ENCODE data around the gene HNRNPA1.
"Not testable (repeated sequence)": the region's sequence is repeated elsewhere in the genome, so short reads cannot be mapped to it uniquely, and the experiment has no call there.

The HNRNPA1 gene

DNA sequence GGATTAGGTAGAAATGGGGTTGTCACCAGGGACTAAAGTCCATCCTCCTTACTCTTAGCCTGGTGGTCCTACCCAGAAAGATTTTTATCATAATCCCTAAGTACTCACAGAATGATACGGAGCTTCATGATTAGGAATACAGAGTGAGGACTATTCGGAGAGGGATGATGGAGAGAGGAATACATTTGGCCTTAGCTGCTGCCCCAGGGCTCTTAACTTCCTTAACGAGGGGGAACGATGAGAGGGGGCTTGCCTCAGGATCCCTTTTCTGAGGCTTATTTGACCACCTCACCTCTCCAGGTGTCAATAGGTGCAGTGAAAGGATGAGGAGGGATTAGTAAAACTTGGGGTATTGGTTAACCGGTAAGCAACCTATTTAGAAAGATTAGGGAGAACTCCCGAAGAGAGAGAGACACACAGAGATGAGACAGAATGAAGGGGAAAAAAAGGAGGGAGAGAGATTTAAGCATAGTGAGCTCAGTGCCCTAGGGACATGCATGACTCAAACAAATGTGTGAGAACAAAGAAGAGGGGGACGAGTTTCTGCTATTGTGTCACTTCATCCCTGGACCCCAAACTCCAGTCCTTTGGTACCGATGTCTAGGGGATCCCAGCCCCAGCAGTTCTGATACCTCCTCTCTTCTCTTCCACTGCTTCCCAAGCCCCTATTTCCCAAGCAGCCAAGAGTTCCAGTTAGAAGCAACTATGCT lies 19.1 kb downstream of the HNRNPA1 start:
- DNase-seq (ENCODE audit: low spot score): no peak

DNA sequence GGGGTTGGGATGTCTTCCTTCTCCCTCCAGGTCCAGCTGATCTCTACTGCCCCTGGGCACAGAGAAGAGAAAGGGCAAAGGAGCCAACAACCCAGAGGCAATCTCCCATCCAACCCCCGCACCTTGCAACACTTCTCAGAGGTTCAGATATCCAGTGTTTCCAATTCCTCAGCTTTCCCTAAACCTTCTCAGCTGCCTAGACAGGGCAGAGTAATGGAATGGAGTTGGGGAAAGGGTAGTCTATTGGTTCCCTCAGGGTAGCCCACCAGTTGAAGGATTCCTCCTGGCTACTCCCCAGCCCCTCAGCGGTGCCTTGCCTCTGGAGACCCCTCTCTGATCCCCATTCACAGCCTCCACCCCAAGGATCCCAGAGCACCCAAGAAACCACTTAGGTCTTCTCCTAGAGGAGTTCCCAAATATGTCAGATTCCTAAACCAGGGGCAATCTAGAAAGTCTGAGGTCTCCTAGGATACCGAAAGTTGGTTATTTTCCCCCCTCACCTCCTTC lies 19.8 kb downstream of the HNRNPA1 start:
- DNase-seq (ENCODE audit: low spot score): no peak

DNA sequence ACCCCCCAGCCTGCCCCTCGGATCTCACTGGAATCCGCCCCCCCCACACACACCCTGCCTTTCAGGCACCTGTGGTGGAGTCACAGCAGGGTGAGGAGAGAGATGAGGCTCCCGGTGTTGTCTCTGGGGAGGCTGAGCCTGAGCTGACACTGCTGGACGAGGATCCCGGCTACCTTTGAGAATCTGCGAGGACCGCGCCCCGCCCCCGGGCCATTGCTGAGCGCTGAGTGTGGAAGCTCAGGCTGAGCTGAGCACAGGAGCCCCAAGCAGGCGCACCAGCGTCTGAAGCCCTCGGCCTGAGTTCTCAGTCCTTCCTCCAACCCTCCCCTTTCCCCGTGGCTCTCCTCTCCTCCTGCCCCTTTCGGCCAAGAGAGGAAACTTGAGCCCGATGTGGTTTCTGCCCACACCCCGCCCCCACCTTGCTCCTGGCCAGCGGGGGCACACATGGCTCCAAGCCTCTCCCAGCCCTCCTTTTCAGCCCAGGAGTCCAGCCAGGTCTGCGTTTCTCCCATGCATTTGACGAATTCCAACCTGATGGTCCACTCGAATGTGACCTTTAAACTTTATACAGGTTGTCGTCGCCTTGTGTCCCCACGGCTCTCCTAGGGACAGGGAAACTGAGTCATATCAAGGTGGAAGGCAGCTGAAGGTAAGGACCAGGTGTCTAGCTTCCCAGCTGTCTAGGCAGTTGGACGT lies 20.4 kb downstream of the HNRNPA1 start, which contains the start of gene NFE2:
NFE2 (minus strand) TSS at position 284 of the 696 bp plus-strand sequence. CDS start 5,767 bp downstream, outside the sequence.
- no peak for DNase-seq (ENCODE audit: low spot score)

DNA sequence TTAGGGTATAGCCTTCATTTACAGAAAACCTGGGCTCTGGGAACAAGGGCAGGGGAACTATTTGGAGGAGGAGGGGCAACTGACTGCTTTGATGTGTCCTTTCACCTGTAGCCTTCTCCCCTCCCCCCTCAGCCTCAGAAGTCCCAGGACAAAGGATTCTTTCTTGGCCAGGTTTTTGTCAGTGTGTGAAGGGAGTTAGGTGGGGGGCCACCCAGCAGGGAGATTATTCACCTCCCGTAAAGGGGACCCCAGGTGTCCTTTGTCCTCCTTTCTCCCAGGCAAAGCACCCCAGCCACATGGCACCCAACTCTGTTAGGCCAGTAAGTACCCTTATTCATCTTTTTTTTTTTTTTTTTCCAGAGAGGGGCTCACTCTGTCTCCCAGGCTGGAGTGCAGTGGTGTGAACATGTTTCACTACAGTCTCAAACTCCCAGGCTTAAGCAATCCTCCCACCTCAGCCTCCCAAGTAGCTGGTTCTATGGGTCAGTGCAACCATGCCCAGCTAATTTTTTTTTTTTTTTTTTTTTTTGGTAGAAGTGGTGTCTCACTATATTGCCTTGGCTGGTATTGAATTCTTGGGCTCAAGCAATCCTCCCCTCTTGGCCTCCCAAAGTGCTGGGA lies 21.0 kb downstream of the HNRNPA1 start:
- DNase-seq (ENCODE audit: low spot score): no peak

DNA sequence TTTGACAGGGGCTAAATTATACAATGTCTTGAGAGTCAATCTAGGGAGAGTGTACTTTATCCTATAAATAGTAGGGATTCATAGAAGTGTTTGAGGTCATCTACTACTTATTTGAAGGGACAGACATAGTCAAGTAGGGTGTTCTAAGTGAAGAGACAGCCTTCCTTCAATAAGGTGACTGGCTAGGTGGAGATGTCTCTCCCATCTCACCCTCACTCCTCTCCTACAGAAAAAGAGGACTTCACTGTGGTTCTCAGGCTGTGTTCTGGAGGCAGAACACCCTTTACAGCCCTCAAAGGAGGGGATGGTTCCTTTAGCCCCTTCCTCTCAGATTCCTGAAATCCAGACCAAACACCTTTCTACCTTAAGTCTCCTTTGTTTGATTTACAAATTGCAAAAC lies 23.1 kb downstream of the HNRNPA1 start:
- DNase-seq (ENCODE audit: low spot score): no peak

DNA sequence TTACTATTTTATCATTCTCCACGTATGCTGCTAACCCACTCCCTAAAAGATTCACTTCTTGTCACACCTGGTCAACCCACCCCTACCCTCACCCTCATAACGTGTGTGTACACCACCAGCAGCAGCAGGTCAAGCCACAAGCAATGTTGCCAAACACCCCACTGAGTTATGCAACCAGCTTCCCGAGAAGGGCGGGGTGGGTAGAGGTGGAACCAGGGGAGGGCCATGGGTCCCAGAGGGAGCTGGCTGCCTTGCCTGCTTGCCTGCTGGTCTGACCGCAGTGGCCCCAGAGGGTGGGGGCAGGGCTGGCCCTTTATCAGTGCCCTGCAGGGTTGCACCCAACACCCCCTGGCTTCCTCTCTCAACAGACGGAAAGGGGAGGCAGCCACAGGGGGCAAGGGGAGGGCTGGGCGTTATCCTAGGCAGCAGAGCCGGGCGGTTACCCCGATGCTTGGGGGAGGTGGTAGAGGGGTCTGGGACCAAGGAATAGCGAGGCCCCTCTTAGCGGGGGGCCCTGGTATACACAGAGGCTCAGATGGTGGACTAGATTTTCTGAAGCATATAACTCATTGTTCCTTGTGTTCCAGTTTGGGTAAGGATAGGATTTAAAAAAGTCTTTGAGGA lies 23.8 kb downstream of the HNRNPA1 start:
- DNase-seq (ENCODE audit: low spot score): no peak

DNA sequence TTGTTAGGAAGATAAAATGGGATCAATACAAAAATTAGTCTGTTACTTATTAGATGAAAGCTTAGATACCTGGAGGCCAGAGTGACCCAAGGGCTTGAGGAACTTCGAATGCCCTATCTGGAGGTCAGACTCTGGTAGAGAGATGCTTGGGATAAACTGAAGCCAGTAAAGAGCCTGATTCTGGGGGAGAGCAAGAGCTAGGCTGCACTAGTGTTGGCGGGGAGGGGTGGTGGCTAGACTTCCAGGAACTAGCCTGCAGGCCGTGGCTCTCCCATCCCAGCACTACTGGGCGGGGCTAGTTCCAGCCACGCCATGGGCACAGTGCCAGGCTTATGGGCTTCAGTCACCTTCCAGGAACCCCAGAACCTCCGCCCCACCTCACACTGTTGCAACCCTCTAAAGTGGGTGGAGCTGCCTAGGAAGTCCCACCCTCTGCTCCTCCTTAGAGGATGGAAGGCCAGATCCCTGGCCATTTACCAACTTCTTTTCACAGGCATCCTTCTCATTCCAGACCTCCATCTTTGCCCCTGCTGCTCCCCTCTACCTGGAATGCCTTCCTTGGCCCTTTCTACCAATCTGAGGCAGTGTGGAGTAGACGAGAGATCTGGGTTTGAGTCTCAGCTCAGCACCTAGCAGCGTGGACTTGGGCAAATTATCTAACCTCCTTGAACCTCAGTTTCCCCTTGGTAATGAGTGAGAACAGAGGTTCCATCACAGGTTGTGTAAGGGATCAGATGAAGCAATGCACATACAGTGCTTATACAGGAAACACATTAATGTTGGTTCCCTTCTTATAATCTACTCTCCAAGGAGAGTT lies 26.6 kb downstream of the HNRNPA1 start:
- no peak for DNase-seq (ENCODE audit: low spot score)

DNA sequence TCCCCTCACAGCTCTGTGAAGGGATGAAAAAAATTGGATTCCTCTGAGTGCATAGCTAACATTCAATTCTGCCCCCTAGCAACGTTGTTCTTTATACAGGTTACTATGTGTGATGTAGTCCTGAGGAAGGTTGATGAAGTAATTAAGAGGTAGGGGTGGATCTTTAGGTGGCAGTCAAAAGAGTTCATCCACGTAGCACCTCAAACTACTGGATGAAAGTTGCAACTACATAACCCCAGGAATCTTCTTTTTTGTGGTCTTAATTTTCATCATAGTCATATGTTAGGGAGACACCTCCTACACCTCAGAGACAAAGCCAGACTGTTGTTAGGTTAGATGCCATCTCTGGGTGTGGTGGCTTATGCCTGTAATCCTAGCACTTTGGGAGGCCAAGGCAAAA lies 30.5 kb downstream of the HNRNPA1 start:
- DNase-seq (ENCODE audit: low spot score): no peak

DNA sequence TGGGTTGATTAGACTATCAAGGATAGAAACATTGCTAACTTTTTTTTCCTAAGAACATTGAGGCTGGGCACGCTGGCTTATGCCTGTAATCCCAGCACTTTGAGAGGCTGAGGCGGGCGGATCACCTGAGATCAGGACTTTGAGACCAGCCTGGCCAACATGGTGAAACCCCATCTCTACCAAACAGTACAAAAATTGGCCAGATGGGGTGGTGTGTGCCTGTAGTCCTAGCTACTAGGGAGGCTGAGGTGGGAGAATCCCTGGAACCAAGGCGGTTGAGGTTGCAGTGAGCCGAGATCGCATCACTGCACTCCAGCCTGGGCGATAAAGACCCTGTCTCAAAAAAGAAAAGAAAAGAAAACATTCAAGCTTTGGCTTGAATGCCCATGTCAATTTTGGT lies 31.8 kb downstream of the HNRNPA1 start:
- not testable (repeated sequence) for DNase-seq (ENCODE audit: low spot score)

DNA sequence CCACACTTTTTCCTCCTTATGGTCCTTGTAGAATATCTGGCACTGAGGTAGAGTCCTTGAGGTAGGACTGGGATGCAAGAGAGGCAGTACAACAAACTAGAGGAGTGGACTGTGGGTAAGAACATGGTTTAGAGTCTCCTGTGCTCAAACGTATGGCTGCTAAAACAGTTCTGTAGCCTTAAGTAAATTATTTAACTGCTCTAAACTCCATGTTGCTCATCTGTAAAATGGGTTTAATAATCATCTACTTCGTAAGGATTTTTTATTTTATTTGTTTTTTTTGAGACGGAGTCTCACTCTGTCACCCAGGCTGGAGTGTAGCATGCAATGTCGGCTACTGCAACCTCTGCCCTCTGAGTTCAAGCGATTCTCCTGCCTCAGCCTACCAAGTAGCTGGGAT lies 40.8 kb downstream of the HNRNPA1 start:
- DNase-seq (ENCODE audit: low spot score): no peak

DNA sequence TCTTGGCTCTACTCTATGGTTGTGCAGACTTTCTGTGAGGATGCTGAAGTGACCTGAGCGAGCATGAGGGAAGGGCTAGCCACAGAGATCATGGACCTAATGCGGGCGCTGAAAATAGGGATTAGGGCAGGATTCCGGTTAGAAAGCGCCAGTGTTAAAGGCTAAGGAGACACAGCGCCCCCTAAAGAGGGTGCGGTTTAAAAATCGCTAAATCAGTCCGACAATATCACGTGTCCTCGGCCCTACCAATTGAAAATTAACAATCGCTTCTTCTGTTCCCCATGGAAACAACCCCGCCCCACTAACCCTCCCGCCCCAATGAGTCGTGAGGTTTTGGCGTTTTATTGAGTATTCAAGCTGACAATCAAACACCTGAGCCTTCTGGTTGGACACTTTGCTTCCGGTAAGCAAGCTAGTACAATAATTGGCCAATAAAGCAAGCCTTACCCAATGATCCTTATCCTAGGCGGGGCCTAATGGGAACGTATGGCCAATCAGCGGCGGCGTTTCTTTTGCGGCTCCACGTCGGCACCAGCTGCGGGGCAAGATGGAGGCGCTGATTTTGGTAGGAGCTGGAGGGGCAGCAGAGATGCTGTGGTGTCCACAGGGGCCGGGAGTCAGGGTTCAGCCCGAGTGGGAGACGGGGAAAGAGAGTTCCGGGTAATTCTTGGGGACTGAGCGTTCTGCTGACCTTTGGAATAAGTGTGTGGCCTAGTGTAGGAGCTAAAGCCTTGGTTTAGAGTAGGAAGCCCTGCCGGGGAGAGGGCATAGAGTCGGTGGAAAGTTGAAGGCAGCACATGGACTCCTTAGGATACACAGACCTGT lies 44.3 kb downstream of the HNRNPA1 start, which contains the start of gene COPZ1:
COPZ1 (plus strand) TSS at position 515 of the 825 bp plus-strand sequence; CDS start at position 548, 33 bp downstream.
- DNase-seq (ENCODE audit: low spot score): peak; percentile 95

DNA sequence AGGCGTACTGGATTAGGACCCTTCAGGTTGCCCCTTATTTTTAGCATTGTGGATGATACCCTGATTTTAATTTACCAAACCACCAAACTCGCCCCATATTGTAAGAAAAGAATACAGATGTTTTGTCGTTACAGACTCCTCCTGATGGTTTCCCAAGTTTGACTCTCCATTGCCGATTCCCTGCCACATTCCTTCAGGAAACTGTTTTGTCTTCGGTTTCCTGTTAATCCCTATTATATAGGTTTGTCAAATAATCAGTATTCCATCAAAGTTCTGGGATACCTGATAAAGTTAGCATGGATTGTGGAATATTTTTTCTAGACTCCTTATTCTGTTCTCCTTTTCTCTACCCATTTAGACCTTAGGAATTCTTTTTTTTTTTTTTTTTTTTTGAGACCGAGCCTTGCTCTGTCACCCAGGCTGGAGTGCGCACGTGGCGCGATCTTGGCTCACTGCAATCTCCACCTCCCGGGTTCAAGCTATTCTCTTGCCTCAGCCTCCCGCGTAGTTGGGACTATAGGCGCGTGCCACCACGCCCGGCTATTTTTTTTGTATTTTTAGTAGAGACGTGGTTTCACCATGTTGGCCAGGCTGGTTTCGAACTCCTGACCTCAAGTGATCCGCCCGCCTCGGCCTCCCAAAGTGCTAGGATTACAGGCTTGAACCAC lies 45.0 kb downstream of the HNRNPA1 start:
- DNase-seq (ENCODE audit: low spot score): not testable (repeated sequence)

DNA sequence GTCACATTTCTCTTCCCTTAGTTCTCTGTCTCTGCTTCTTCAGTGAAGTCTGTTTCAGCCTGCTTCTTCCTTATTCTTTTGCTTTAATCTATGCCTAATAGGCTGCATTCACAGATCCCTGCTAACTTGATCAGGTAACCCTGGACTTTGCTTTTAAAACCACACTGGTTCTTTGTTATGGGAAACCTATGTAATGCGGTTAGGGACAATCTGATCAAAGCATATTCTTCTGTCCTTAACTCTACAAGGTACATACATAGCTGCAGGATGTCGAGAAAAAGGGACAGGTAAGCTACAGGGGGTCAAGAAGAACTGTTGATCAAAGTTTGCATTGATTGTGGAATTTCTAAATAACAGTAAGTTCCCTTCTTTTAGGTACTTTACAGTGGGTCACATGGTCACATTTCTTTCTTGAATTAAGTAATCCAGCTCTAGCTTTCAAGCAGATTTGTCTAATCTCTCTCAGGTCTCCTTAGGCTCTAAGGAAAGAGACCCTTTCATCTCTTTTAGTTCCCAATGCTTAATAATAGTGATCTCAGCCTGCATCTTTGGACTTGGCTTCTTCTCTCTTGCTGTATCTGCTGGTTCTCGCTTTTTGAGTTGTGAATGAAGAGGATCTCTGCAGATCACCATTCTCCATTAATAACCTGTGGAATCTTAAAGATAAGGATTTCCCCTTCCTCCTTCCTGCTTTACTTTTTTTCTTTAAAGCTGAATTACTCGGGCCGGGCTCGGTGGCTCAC lies 48.2 kb downstream of the HNRNPA1 start:
- DNase-seq (ENCODE audit: low spot score): no peak

DNA sequence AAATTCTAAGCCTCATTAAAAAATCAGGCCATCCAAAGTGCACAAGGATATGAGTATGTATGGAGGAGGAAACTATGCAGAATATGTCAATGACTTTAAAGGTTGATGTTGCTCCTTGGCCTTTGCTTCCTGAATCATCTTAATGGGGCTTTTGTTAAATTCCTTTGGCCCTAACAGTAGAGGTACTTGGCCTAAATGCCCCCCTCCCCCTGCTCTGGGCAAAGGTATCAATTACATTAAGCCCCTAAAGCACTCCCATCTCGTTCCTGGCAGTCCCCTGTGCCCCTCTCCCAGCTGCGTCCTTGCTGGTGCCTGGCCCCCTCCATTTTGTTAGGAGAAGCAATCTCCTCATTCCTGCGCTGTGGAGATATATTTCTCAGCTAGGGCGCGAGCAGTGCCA lies 49.2 kb downstream of the HNRNPA1 start:
- DNase-seq (ENCODE audit: low spot score): no peak

DNA sequence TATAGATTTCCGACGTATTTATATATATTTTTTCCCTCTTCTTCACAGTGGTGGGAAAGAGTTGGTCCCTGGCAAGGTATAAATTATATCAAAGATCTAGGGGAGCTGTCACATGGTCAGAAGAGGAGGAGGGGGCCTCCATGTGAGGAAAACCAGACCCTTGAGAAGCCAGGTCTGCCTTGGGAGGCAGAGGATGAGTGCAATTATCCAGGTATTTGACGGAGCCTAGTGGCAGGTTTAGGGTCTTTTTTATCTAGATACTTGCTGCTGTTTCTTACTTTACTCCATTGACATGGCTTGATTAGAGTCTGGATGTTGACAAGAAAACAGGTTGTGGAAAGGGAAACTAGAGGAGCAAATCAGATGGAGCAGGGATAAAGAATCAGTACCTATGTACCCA lies 49.9 kb downstream of the HNRNPA1 start:
- DNase-seq (ENCODE audit: low spot score): no peak

DNA sequence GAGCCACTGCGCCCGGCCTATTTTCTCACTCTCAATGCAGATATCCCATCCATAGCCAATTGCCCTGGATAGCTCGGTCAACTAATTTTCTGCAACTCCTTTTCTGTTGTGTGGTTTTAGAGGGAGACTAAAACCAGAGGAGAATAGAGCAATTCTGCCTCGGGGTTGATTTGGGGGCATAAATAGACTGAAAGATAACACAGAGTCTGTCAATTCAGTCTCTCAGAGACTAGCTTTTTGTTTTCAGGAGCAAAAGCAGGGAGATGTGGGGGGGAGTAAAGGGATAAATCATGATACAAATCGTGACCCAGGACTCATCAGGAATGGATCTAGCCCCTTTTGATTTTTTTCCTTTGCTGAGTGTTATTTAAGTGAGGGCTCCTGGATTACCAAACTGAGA lies 50.9 kb downstream of the HNRNPA1 start:
- DNase-seq (ENCODE audit: low spot score): no peak

DNA sequence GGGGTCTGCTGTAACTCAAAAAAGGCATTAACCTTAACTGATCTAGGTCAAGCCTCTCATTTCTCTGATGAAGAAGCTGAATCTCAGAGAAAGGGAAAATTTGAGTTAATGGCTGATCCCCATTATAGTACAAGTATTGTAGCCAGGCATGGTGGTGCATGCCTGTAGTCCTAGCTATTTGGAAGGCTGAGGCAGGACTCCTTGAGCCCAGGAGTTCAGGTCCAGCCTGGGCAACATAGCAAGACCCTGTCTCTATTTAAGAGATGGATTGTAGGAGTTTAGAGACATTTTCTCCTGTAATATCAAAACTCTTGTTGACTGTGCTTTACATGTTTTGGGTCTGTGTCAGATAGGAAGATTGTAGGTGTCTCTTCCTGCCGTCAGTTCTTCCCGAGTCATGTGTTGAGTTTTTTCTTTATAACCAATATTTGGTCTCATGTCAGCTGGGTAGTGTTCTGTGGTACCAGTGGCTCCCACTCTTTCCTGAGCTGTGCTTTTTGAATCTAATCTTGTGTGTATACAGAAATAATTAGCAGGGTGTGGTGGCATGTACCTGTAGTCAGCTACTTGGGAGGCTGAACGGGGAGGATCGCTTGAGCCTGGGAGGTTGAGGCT lies 53.0 kb downstream of the HNRNPA1 start:
- no peak for DNase-seq (ENCODE audit: low spot score)

All from left forelimb (tissue), 1 donor.